ENCODE data around the gene TEX22. TPM values are rescaled to one million over a fixed set of nuclear protein-coding genes. Genes with fewer than 3 reads are reported as not detected.
"Not testable (repeated sequence)": the region's sequence is repeated elsewhere in the genome, so short reads cannot be mapped to it uniquely, and the experiment has no call there.

TEX22 gene
- total and polyA plus RNA-seq, 2 experiments from 2014 or later: 0.21 TPM

- peaks cover 14% of the 10 kb centered on the region for H3K4me1 Mint-ChIP-seq
- H3K27ac Mint-ChIP-seq: not testable (repeated sequence)
These were observed 36.9 kb upstream of the TEX22 start for GRCh38 chr14:105361412-105361811.

GRCh38 chr14:105363847-105364708 lies 34.3 kb upstream of the TEX22 start:
- Mint-ChIP-seq H3K9me3 (no peaks in the 10 kb centered on the region), H3K36me3 (ENCODE audit: low read depth) (peaks cover 6% of the 10 kb centered on the region; the same call in 2 of the 3 replicates), H3K4me1 (peaks cover 6% of the 10 kb centered on the region), H3K4me3 (peak overlapping the region; percentile 53), H3K27me3 (ENCODE audit: insufficient read depth, low read depth, poor library complexity) (peaks cover 25% of the 10 kb centered on the region), H3K27ac (no peak overlapping the region)
- H3K9me2 ChIP-seq (ENCODE audit: insufficient read depth): no peaks in the 10 kb centered on the region
- no peak overlapping the region for H3K27ac ChIP-seq (ENCODE audit: low read depth)
- no peaks in the 10 kb centered on the region; the same call in 1 of the 2 replicates for H4K20me1 ChIP-seq (replicated peaks; ENCODE audit: insufficient read depth)
- no peak overlapping the region for H2AFZ ChIP-seq
- 0 out of 2 replicates have a peak, but pooled peaks cover 6% of the 10 kb centered on the region for H3F3A ChIP-seq (replicated peaks; ENCODE audit: low read depth)
- no peak overlapping the region for H3K4me2 ChIP-seq
- TF ChIP-seq ZNF114 (CRISPR knock-in tag; IDR thresholded peaks at IDR 0.05): no peak
- TF ChIP-seq REST (IDR thresholded peaks at IDR 0.05; ENCODE audit: unreplicated experiment): no peak
- no peak for TF ChIP-seq CREB1 (CRISPR knock-in tag; IDR thresholded peaks at IDR 0.05; ENCODE audit: low read depth)
- TF ChIP-seq POLR2AphosphoS5 (IDR thresholded peaks at IDR 0.05; ENCODE audit: low read depth): no peak
- TF ChIP-seq JUNB (IDR thresholded peaks at IDR 0.05; ENCODE audit: unreplicated experiment): no peak
- no peak for TF ChIP-seq STAT1 (IDR thresholded peaks at IDR 0.05; ENCODE audit: unreplicated experiment)
- TF ChIP-seq ZNF331 (CRISPR knock-in tag; IDR thresholded peaks at IDR 0.05; ENCODE audit: low read depth): no peak
- TF ChIP-seq, protein P1, sequence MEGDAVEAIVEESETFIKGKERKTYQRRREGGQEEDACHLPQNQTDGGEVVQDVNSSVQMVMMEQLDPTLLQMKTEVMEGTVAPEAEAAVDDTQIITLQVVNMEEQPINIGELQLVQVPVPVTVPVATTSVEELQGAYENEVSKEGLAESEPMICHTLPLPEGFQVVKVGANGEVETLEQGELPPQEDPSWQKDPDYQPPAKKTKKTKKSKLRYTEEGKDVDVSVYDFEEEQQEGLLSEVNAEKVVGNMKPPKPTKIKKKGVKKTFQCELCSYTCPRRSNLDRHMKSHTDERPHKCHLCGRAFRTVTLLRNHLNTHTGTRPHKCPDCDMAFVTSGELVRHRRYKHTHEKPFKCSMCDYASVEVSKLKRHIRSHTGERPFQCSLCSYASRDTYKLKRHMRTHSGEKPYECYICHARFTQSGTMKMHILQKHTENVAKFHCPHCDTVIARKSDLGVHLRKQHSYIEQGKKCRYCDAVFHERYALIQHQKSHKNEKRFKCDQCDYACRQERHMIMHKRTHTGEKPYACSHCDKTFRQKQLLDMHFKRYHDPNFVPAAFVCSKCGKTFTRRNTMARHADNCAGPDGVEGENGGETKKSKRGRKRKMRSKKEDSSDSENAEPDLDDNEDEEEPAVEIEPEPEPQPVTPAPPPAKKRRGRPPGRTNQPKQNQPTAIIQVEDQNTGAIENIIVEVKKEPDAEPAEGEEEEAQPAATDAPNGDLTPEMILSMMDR (conservative IDR thresholded peaks at IDR 0.05; ENCODE audit: low read depth in 2 of 2): no peak
- H3K4me3 ChIP-seq: no peak overlapping the region
- DNase-seq (ENCODE audit: low spot score) (no peak), ATAC-seq (peak; percentile 74)
- H3K4me1 ChIP-seq (ENCODE audit: insufficient read depth): no peaks in the 10 kb centered on the region
- no peaks in the 10 kb centered on the region for H3K27me3 ChIP-seq (ENCODE audit: insufficient read depth)
- H3K36me3 ChIP-seq (ENCODE audit: insufficient read depth): no peaks in the 10 kb centered on the region
- H3K79me2 ChIP-seq (replicated peaks; ENCODE audit: insufficient read depth): no peaks in the 10 kb centered on the region

More at GRCh38 chr14:105361412-105361811, 36.9 kb upstream of the TEX22 start:
- H3K4me3 Mint-ChIP-seq; H3K79me2 ChIP-seq (replicated peaks; ENCODE audit: insufficient read depth); H3K27me3 ChIP-seq (ENCODE audit: insufficient read depth); H3K4me3 ChIP-seq; H2AFZ ChIP-seq; ATAC-seq; H3K36me3 Mint-ChIP-seq (ENCODE audit: low read depth); H3K4me2 ChIP-seq; H3K9me2 ChIP-seq (ENCODE audit: insufficient read depth); H3K4me1 ChIP-seq (ENCODE audit: insufficient read depth); H3K36me3 ChIP-seq (ENCODE audit: insufficient read depth); DNase-seq (ENCODE audit: low spot score); H3K9me3 Mint-ChIP-seq; H3F3A ChIP-seq (replicated peaks; ENCODE audit: low read depth); H4K20me1 ChIP-seq (replicated peaks; ENCODE audit: insufficient read depth); H3K27ac ChIP-seq (ENCODE audit: low read depth): not testable (repeated sequence)
- H3K27me3 Mint-ChIP-seq (ENCODE audit: insufficient read depth, low read depth, poor library complexity): peaks cover 27% of the 10 kb centered on the region
